ENCODE results near the gene OTUD4.

Gene OTUD4

GRCh38 chr4:145207934-145208333 is 27.5 kb upstream of the OTUD4 start:
- H3K4me3 ChIP-seq (ENCODE audit: low read depth, low read length): no peak overlapping the region
- TF ChIP-seq CTCF (IDR thresholded peaks at IDR 0.05; ENCODE audit: control insufficient read depth, extremely low read depth, insufficient read depth): no peak
- no peak for DNase-seq (ENCODE audit: low read depth)

- no peak for DNase-seq (ENCODE audit: low read depth)
- H3K4me3 ChIP-seq (ENCODE audit: low read depth, low read length): no peak overlapping the region
- no peak for TF ChIP-seq CTCF (IDR thresholded peaks at IDR 0.05; ENCODE audit: control insufficient read depth, extremely low read depth, insufficient read depth)
These were observed 23.0 kb upstream of the OTUD4 start for GRCh38 chr4:145203410-145203809.

GRCh38 chr4:145200366-145200765 is 20.0 kb upstream of the OTUD4 start:
- no peak overlapping the region for H3K4me3 ChIP-seq (ENCODE audit: low read depth, low read length)
- DNase-seq (ENCODE audit: low read depth): no peak
- TF ChIP-seq CTCF (IDR thresholded peaks at IDR 0.05; ENCODE audit: control insufficient read depth, extremely low read depth, insufficient read depth): no peak

- H3K4me3 ChIP-seq (ENCODE audit: low read depth, low read length): no peak overlapping the region
- DNase-seq (ENCODE audit: low read depth): no peak
- TF ChIP-seq CTCF (IDR thresholded peaks at IDR 0.05; ENCODE audit: control insufficient read depth, extremely low read depth, insufficient read depth): no peak
These were observed 18.8 kb upstream of the OTUD4 start for GRCh38 chr4:145199051-145199716.

GRCh38 chr4:145196747-145197146 is 16.4 kb upstream of the OTUD4 start:
- H3K4me3 ChIP-seq (ENCODE audit: low read depth, low read length): no peak overlapping the region

GRCh38 chr4:145195167-145195952 is 15.0 kb upstream of the OTUD4 start:
- DNase-seq (ENCODE audit: low read depth): no peak
- no peak for TF ChIP-seq CTCF (IDR thresholded peaks at IDR 0.05; ENCODE audit: control insufficient read depth, extremely low read depth, insufficient read depth)
- no peak overlapping the region for H3K4me3 ChIP-seq (ENCODE audit: low read depth, low read length)

More at GRCh38 chr4:145196747-145197146, 16.4 kb upstream of the OTUD4 start:
- no peak for DNase-seq (ENCODE audit: low read depth)
- TF ChIP-seq CTCF (IDR thresholded peaks at IDR 0.05; ENCODE audit: control insufficient read depth, extremely low read depth, insufficient read depth): no peak
